Heart left ventricle (tissue), 16 donors: Measurements from ENCODE around the gene NTPCR. TPM values are rescaled to one million over a fixed set of nuclear protein-coding genes. Genes with fewer than 3 reads are reported as not detected.

ENCODE experiments used
- ATAC-seq, 4 donors: fragments of 200-7000 bp; cut with Tn5 transposase; one replicate each; pipeline ENCODE4 v1.9.1; 2020 to 2022; ENCODE audit warnings: moderate library complexity in 4 of 4, mild to moderate bottlenecking in 3 of 4, moderate number of reproducible peaks in 1 of 4
- DNase-seq, 5 donors: peaks; one replicate each; pipeline ENCODE4 v3.0.0-alpha.2; 2020
- H3K27ac ChIP-seq, 12 donors: fragments of 200-600 bp; sonication (generic) in 4 of 12; one replicate each; pipeline versions ENCODE4 v1.5.0 to v1.8.0; 2016 to 2022; ENCODE audit warnings: mild to moderate bottlenecking in 2 of 12
- H3K27me3 ChIP-seq, 9 donors: fragments of 200-600 bp; sonication (generic) in 2 of 9; one replicate each; pipeline versions ENCODE4 v1.5.1 to v1.8.0; 2016 to 2022; ENCODE audit warnings: mild to moderate bottlenecking in 3 of 9
- H3K36me3 ChIP-seq, 9 donors: fragments of 200-600 bp; sonication (generic) in 2 of 9; one replicate each; pipeline versions ENCODE4 v1.5.0 to v1.8.0; 2018 to 2022; ENCODE audit warnings: mild to moderate bottlenecking in 2 of 9
- H3K4me1 ChIP-seq, 12 donors: fragments of 200-600 bp; sonication (generic) in 4 of 12; one replicate each; pipeline versions ENCODE4 v1.5.0 to v1.8.0; 2016 to 2022; ENCODE audit warnings: mild to moderate bottlenecking in 3 of 12
- H3K4me3 ChIP-seq, 12 donors: fragments of 200-600 bp; sonication (generic) in 4 of 12; one replicate each; pipeline versions ENCODE4 v1.5.0 to v1.8.0; 2017 to 2022; ENCODE audit warnings: mild to moderate bottlenecking in 9 of 12, moderate library complexity in 4 of 12
- H3K9me3 ChIP-seq, 12 donors: fragments of 200-600 bp; sonication (generic) in 4 of 12; one replicate each; pipeline versions ENCODE4 v1.5.0 to v1.8.0; 2016 to 2022; ENCODE audit warnings: mild to moderate bottlenecking in 1 of 12
- POLR2A ChIP-seq, 2 donors: fragments of 450-650 bp; IDR thresholded peaks; one replicate each; pipeline ENCODE4 v1.6.1; 2017; ENCODE audit warnings: antibody characterized with exemption in 2 of 2, mild to moderate bottlenecking in 2 of 2, moderate library complexity in 2 of 2
- WGBS, 4 donors: extraction: QIAGEN DNeasy Blood & Tissue Kit in 2 of 4; methylation state at CpG; one replicate each; pipeline versions ENCODE4 v1.1.5 to v1.1.7; 2013 to 2018; 5-methylcytosine and 5-hydroxymethylcytosine counted together
- intact Hi-C, 10 donors: fragments of 100-400 bp; cut with DNase I; formaldehyde crosslinking; loops; one replicate each; pipeline versions ENCODE4 v1.11.1 to v1.14.2; 2022
- polyA plus RNA-seq, 2 donors: library from polyadenylated mRNA; stranded (reverse); fragments of 200-250 nt; gene quantifications; one replicate each; pipeline ENCODE4 v1.2.3, GENCODE V29; 2013
- total RNA-seq, 9 donors: library from RNA; depleted of rRNA in 2 of 9; stranded (reverse); fragments of >200 nt in 2 of 9; fragmentation: NEBNext Ultra II Directional in 3 of 9; extraction: Animal tissue kit (Norgen Biotek cat#: 25700) in 3 of 9; gene quantifications; one replicate each; pipeline versions ENCODE4 v1.1.0 to v1.2.4, GENCODE V29; 2016 to 2023
- TF ChIP-seq, protein P1 (sequence below), 12 donors: fragments of 200-600 bp; sonication (generic) in 4 of 12; IDR thresholded peaks; one replicate each; pipeline versions ENCODE4 v1.5.0 to v1.8.0; 2018 to 2022; ENCODE audit warnings: antibody characterized with exemption in 12 of 12, mild to moderate bottlenecking in 5 of 12
- donor health status: ischemic (EF 13 %, LVEDD 7.1; RV severe dilation, severe dysfunction).
- donor health status: healthy with polysubstance abuse.
- donor health status: DM: no; HTN: yes; CAD: no.
- donor health status: DM: no; HTN: no; CAD: no.
- donor health status: ischemic (EF 25% LVEDD 6.9; RV normal size, moderate dysfunction).
- donor health status: ischemic (EF 25% LVEDD 5.7; RV mildly dilated, moderate dysfunction).
- donor health status: healthy.
- donor health status: DM: yes; HTN: yes; CAD: no.
- donor health status: ischemic (EF 35%, LVEDD 5.7; RV mildly dilated, moderate dysfunction).
- donor health status: nonischemic (EF 11% LVEDD 7.7; RV severe dilation, severe dysfunction).
- donor health status: DM: yes; HTN: yes; CAD: no.
- donor health status: PGD.
- donor health status: ischemic (EF 29% LVEDD 5.4; RV normal size, mild dysfunction).
- donor health status: nonischemic (EF 23%, LVEDD 6.1; RV moderate dilation, normal function).

Gene NTPCR
- total and polyA plus RNA-seq, 11 donors, result 29.6 to 81.8 (median 57.8) TPM

DNA sequence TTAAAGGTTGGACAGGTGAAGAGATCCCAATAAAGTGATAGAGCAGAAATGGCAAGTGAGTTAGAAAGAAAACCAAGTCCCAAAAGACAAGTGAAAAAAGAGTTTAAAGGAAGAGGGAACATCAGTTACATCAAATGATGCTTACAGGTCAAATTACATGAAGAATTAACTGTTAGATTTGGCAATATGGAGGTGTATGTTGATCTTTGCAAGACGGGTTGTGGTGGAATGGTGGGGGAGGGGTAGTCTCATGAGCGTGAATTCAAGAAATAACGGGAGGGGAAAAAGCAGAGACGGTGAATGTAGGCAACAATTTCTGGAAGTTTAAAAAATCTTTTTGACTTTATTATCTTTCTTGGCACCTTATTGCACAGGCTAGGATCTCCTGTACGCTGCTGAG is 76.6 kb downstream of the NTPCR start:
- H3K4me1 ChIP-seq, result peaks cover 0 to 6% (median 0%) of the 10 kb centered on the region in 12 donors
- intact Hi-C loops, result loop anchor here in 7 of 10 donors (2.0 to 10.0 kb wide), 6 partner anchors 145 to 392 kb away; no protein-coding TSS in a partner anchor
- DNase-seq, result no peak
- no peak overlapping the region for H3K4me3 ChIP-seq
- WGBS, 4 donors, result 76 to 82% (median 77%) methylated on average over 5 of the region's 5 CpGs
- H3K9me3 ChIP-seq, result no peaks in the 10 kb centered on the region
- no peaks in the 10 kb centered on the region for H3K36me3 ChIP-seq
- no peak overlapping the region for H3K27ac ChIP-seq
- no peak for ATAC-seq
- TF ChIP-seq, protein P1, sequence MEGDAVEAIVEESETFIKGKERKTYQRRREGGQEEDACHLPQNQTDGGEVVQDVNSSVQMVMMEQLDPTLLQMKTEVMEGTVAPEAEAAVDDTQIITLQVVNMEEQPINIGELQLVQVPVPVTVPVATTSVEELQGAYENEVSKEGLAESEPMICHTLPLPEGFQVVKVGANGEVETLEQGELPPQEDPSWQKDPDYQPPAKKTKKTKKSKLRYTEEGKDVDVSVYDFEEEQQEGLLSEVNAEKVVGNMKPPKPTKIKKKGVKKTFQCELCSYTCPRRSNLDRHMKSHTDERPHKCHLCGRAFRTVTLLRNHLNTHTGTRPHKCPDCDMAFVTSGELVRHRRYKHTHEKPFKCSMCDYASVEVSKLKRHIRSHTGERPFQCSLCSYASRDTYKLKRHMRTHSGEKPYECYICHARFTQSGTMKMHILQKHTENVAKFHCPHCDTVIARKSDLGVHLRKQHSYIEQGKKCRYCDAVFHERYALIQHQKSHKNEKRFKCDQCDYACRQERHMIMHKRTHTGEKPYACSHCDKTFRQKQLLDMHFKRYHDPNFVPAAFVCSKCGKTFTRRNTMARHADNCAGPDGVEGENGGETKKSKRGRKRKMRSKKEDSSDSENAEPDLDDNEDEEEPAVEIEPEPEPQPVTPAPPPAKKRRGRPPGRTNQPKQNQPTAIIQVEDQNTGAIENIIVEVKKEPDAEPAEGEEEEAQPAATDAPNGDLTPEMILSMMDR (IDR thresholded peaks at IDR 0.05), result no peak
- TF ChIP-seq POLR2A (IDR thresholded peaks at IDR 0.05), result no peak
- no peaks in the 10 kb centered on the region for H3K27me3 ChIP-seq

DNA sequence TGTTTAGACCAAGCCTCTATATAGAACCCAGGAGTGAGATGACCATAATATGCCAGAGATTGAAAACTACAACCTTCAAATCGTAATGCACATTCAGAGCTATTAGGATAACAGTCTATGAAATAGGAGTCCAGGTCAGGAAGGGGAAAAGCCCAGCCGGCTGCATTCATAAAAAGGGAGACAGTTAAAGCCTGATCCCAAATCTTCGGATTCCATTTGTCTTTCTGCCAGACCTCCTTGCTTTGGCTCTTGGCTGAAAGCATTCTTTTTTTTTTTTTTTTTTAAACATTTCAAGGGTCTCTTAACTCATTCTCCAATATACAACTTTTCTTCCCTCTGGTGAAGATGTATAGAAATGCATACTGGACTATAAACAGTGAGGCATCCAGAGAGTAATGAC is 81.1 kb downstream of the NTPCR start:
- WGBS, 4 donors, result 64 to 80% (median 73%) methylated on average over 3 of the region's 3 CpGs
- DNase-seq (no peak), ATAC-seq (no peak)
- Histone ChIP-seq H3K4me3 (no peak overlapping the region), H3K27ac (no peak overlapping the region), H3K36me3 (no peaks in the 10 kb centered on the region), H3K27me3 (no peaks in the 10 kb centered on the region), H3K4me1 (peaks cover 0 to 6% (median 0%) of the 10 kb centered on the region in 12 donors), H3K9me3 (peaks cover 0 to 4% (median 0%) of the 10 kb centered on the region in 12 donors)
- intact Hi-C loops, result no loop called here
- TF ChIP-seq POLR2A (IDR thresholded peaks at IDR 0.05), result no peak
- TF ChIP-seq, protein P1 (IDR thresholded peaks at IDR 0.05), result no peak

DNA sequence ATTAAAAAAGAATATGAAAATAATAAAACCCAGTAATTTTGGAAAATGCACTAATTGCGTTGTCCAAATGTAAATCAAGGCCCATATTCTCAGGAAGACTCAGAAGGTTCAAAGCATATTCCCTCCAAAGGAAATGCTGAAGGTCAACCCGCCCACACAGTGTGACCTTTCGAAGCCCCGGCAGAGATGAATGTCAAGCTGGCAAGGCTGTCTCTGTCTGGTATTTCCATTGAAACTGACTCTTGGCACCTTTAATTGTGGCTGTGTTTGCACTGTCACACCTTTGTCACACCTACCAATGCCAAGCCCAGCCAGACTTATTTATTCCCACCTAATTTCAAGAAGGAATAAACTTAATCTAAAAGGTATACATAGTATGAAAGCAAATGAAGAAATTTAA is 82.5 kb downstream of the NTPCR start:
- Histone ChIP-seq H3K36me3 (no peaks in the 10 kb centered on the region), H3K27ac (no peak overlapping the region), H3K27me3 (no peaks in the 10 kb centered on the region), H3K9me3 (peaks cover 0 to 4% (median 0%) of the 10 kb centered on the region in 12 donors), H3K4me1 (peaks cover 0 to 6% (median 0%) of the 10 kb centered on the region in 12 donors), H3K4me3 (no peak overlapping the region)
- TF ChIP-seq POLR2A (IDR thresholded peaks at IDR 0.05), result no peak
- TF ChIP-seq, protein P1 (IDR thresholded peaks at IDR 0.05), result no peak
- 64 to 69% (median 68%) methylated on average over 4 of the region's 4 CpGs for WGBS, 4 donors
- ATAC-seq, result no peak
- intact Hi-C loops, result no loop called here
- no peak for DNase-seq

DNA sequence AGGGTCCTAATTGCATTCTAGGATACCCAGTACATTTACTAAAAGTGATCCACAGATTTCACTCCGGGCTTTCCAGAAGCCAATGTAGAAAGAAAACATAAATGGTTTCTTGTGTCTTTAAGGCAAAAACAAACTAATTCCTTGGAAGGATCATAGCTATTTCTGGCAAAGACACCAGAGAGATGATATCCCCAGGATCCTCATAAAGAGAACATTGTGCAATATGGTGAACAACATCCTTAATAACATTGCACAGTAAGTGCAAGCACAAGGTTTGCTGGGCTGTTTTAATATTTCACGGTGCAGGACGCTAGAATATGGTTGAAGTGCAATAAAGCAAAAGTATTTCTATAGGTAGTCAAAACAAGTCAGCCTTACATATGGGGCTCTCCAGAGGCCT is 83.0 kb downstream of the NTPCR start:
- Histone ChIP-seq H3K9me3 (peaks cover 0 to 4% (median 0%) of the 10 kb centered on the region in 12 donors), H3K27ac (no peak overlapping the region), H3K36me3 (no peaks in the 10 kb centered on the region), H3K4me1 (peaks cover 0 to 6% (median 0%) of the 10 kb centered on the region in 12 donors), H3K27me3 (no peaks in the 10 kb centered on the region), H3K4me3 (no peak overlapping the region)
- ATAC-seq (no peak), DNase-seq (no peak)
- intact Hi-C loops, result no loop called here
- 81 to 88% (median 85%) methylated on average over 3 of the region's 3 CpGs for WGBS, 4 donors
- TF ChIP-seq, protein P1 (IDR thresholded peaks at IDR 0.05), result no peak
- no peak for TF ChIP-seq POLR2A (IDR thresholded peaks at IDR 0.05)

Other genes starting within 250 kb of the NTPCR start
- 1 to 10 TPM; 2.4 to 4.9 (median 3.6) TPM for gene MAP10, start 145.2 kb upstream of the NTPCR start, total RNA-seq
- gene MAP10, start 145.2 kb upstream of the NTPCR start, polyA plus RNA-seq, result 1 to 10 TPM; 1.5 to 1.6 TPM